ENCODE data around the gene FAM204A.

- TF ChIP-seq ZFP30 (CRISPR knock-in tag; IDR thresholded peaks at IDR 0.05) (no peak), PATZ1 (CRISPR knock-in tag; IDR thresholded peaks at IDR 0.05; ENCODE audit: borderline replicate concordance) (no peak), CREB5 (CRISPR knock-in tag; IDR thresholded peaks at IDR 0.05; ENCODE audit: low read depth) (no peak), ZC3H10 (CRISPR knock-in tag; IDR thresholded peaks at IDR 0.05) (no peak), ZNF8 (CRISPR knock-in tag; IDR thresholded peaks at IDR 0.05) (no peak)
These were observed 32.3 kb upstream of the FAM204A start for GRCh38 chr10:118374404-118374803.
